Esophagus muscularis mucosa (tissue), 4 donors: Measurements from ENCODE around the gene SBDS. TPM values are rescaled to one million over a fixed set of nuclear protein-coding genes. Genes with fewer than 3 reads are reported as not detected.
A peak's percentile ranks its signal among the peaks of the same experiment; 100 is the strongest.
"Not testable (repeated sequence)": the region's sequence is repeated elsewhere in the genome, so short reads cannot be mapped to it uniquely, and the experiment has no call there.

Experiments
- DNase-seq: peaks from one replicate; pipeline ENCODE4 v3.0.0-alpha.2; 2017; ENCODE audit errors: extremely low spot score
- H3K27ac ChIP-seq, 4 donors: fragments of 200-600 bp; sonication (generic); replicated peaks in 1 of 4; 1 replicate in 3 of 4; 2 replicates in 1 of 4; pipeline ENCODE4 v1.5.1; 2016 to 2019; ENCODE audit warnings: mild to moderate bottlenecking in 1 of 4
- H3K27me3 ChIP-seq, 4 donors: fragments of 200-600 bp; sonication (generic); one replicate each; pipeline versions ENCODE4 v1.5.1 to v1.6.0; 2016 to 2019
- H3K36me3 ChIP-seq, 4 donors: fragments of 200-600 bp; sonication (generic); one replicate each; pipeline ENCODE4 v1.5.1; 2016 to 2019
- H3K4me1 ChIP-seq, 4 donors: fragments of 200-600 bp; sonication (generic); one replicate each; pipeline ENCODE4 v1.5.1; 2016 to 2019
- H3K4me3 ChIP-seq, 4 donors: fragments of 200-600 bp; sonication (generic); 1 replicate in 2 of 4; 2 replicates in 2 of 4; pipeline ENCODE4 v1.5.1; 2016 to 2019; ENCODE audit warnings: mild to moderate bottlenecking in 4 of 4, moderate library complexity in 1 of 4
- H3K9me3 ChIP-seq, 4 donors: fragments of 200-600 bp; sonication (generic); 1 replicate in 3 of 4; 2 replicates in 1 of 4; pipeline ENCODE4 v1.5.1; 2016 to 2019
- EP300 ChIP-seq: sonication (generic); formaldehyde crosslinking; IDR thresholded peaks from one replicate; pipeline ENCODE4 v1.6.1; 2017; ENCODE audit warnings: antibody characterized with exemption
- POLR2AphosphoS5 ChIP-seq, 2 donors: sonication (generic); formaldehyde crosslinking; IDR thresholded peaks; one replicate each; pipeline ENCODE4 v1.6.1; 2017; ENCODE audit warnings: antibody characterized with exemption in 2 of 2
- WGBS: methylation state at CpG from one replicate; pipeline ENCODE4 v1.1.5; 2018; 5-methylcytosine and 5-hydroxymethylcytosine counted together
- intact Hi-C: fragments of 100-400 bp; cut with DNase I; formaldehyde crosslinking; loops from one replicate; pipeline ENCODE4 v1.15.1; 2023
- total RNA-seq, 4 donors: library from RNA; depleted of rRNA; stranded (reverse); fragments of >200 nt; gene quantifications; one replicate each; pipeline versions ENCODE4 v1.1.0 to v1.2.1, GENCODE V29; 2016
- TF ChIP-seq, protein P1 (sequence below), 3 experiments: fragments of 200-600 bp in 2 of 3; fragments of 450-650 bp in 1 of 3; sonication (generic) in 2 of 3; IDR thresholded peaks; one replicate each; pipeline ENCODE4 v1.5.1; 2017 to 2019; ENCODE audit warnings: antibody characterized with exemption in 3 of 3, mild to moderate bottlenecking in 2 of 3, moderate library complexity in 1 of 3

Gene SBDS
- total RNA-seq, 4 donors from 2014 or later = 198 to 293 (median 264) TPM

DNA sequence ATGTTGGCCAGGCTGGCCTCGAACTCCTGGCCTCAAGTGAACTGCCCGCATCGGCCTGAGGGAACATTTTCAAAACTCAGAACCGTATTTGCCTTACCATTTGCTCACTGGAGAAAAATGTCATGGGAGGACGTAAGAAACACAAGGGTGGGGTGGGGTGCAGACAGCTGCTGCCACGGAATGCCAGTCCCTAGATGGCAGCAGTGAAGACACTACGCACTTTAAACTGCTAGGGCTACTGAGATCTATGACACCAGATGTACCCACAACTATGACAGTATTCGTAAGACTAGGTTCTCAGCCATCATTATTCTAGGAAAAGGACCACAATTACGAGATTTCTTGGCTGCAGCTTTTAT lies 716 bp downstream of the SBDS start:
- Histone ChIP-seq H3K4me1 (peaks cover 30 to 41% (median 39%) of the 10 kb centered on the region in 4 donors), H3K27ac (peak overlapping the region; percentile 98 to 100 (median 99)), H3K36me3 (peaks cover 36 to 56% (median 48%) of the 10 kb centered on the region in 4 donors), H3K4me3 (peak overlapping the region; percentile 84 to 95 (median 86))
- H3K27me3 ChIP-seq, DNase-seq, H3K9me3 ChIP-seq, intact Hi-C loops: not testable (repeated sequence)
- 0% methylated on average over 9 of the region's 9 CpGs for WGBS
- TF ChIP-seq, protein P1, sequence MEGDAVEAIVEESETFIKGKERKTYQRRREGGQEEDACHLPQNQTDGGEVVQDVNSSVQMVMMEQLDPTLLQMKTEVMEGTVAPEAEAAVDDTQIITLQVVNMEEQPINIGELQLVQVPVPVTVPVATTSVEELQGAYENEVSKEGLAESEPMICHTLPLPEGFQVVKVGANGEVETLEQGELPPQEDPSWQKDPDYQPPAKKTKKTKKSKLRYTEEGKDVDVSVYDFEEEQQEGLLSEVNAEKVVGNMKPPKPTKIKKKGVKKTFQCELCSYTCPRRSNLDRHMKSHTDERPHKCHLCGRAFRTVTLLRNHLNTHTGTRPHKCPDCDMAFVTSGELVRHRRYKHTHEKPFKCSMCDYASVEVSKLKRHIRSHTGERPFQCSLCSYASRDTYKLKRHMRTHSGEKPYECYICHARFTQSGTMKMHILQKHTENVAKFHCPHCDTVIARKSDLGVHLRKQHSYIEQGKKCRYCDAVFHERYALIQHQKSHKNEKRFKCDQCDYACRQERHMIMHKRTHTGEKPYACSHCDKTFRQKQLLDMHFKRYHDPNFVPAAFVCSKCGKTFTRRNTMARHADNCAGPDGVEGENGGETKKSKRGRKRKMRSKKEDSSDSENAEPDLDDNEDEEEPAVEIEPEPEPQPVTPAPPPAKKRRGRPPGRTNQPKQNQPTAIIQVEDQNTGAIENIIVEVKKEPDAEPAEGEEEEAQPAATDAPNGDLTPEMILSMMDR (IDR thresholded peaks at IDR 0.05) = peak in 2 of 3 experiments; percentile 18 to 37
- TF ChIP-seq POLR2AphosphoS5 (IDR thresholded peaks at IDR 0.05) = peak; percentile 67 to 79
- TF ChIP-seq EP300 = peak; percentile 66

DNA sequence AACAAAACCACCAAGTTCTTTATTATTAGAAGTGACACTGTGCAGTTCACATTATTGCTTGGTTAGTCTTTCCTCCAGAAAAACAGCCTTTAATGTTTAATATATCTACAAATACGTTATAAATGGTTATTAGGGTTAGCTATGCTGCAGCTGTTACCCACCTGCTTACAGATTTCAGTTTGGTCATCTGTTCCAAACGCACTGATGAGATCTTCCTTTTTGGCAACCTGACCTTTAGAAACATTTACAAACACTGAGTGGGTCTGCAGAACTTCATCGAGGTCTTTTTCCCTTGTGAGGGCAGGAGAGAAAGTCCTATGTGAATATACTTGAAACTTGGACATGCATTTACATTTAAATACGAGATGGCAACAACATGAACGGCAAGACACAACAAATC lies 1.3 kb downstream of the SBDS start:
- H3K36me3 ChIP-seq = peaks cover 42 to 55% (median 49%) of the 10 kb centered on the region in 4 donors
- WGBS = 16% methylated on average over 4 of the region's 5 CpGs
- intact Hi-C loops = not testable (repeated sequence)

DNA sequence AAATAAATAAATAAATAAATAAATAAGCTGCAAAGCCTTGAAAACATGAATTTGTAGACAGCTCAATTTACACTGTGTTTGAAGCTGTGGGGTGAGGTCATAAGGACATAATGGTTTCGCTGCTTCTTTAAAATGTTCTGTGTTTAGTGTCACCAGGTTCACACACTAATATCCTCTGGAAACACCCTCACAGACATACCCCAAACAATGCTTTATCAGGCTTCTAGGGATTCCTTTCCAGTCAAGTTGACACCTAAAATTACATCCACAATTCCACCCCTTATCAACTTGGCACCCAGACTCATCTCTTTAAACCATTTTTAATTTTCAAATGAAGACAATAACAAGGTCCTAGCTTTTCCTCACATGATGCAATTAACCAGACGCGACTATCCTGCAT lies 5.8 kb downstream of the SBDS start:
- WGBS = 100% methylated on average over 1 of the region's 3 CpGs
- intact Hi-C loops = loop anchor here (10.0 kb wide), 1 partner anchor 145 kb away; no protein-coding TSS in a partner anchor

More for the DNA sequence above, 1.3 kb downstream of the SBDS start:
- H3K27me3 ChIP-seq, DNase-seq, H3K9me3 ChIP-seq: not testable (repeated sequence)
- H3K4me1 ChIP-seq = peaks cover 30 to 41% (median 39%) of the 10 kb centered on the region in 4 donors
- H3K4me3 ChIP-seq = peak overlapping the region; percentile 84 to 95 (median 86)
- peak overlapping the region; percentile 98 to 100 (median 99) for H3K27ac ChIP-seq

DNA sequence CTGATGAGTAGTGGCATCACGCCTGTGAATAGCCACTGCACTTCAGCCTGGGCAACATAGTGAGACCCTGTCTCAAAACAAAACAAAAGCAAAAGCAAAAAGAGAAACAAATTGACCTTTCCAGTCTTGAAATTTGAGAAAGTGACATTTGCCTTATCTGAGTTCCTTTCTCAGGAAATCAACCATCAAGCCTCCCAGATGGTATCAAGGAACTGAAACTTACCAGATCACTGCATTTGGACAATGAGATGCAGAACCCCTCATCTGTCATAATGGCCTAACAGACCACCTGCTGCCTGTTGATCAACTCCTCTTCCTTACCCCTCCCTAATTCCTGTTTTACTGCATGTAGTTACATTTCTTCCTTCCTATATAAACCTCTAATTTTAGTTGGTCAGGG lies 15.1 kb downstream of the SBDS start:
- not testable (repeated sequence) for H3K27me3 ChIP-seq, DNase-seq, H3K4me3 ChIP-seq, H3K36me3 ChIP-seq, H3K27ac ChIP-seq, H3K4me1 ChIP-seq
- intact Hi-C loops = loop anchor here (10.0 kb wide), 1 partner anchor 136 kb away; no protein-coding TSS in a partner anchor
- 85% methylated on average over 1 of the region's 1 CpG for WGBS
- H3K9me3 ChIP-seq = peaks cover 0 to 13% (median 0%) of the 10 kb centered on the region in 4 donors

More for the DNA sequence above, 5.8 kb downstream of the SBDS start:
- H3K27me3 ChIP-seq, H3K4me3 ChIP-seq, DNase-seq, H3K27ac ChIP-seq, H3K9me3 ChIP-seq: not testable (repeated sequence)
- Histone ChIP-seq H3K4me1 (peaks cover 23 to 31% (median 28%) of the 10 kb centered on the region in 4 donors), H3K36me3 (peaks cover 70 to 79% (median 72%) of the 10 kb centered on the region in 4 donors)

DNA sequence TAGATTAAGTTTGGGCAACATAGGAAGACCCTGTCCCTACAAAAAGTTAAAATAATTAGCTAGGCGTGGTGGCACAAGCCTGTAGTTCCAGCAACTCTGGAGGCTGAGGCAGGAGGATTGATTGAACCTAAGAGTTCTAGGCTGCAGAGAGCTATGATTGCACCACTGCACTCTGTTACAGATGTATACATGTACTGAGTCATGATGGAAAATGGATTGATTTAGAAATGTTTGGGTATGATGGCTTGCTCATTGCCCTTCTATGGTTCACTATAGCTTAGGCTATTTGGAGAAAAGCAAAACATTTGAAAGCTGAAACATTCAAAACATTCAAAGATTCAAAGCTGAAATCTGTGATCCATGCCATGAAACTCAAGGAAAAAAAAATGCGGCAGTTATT lies 16.4 kb downstream of the SBDS start:
- H3K4me3 ChIP-seq, DNase-seq, intact Hi-C loops, H3K4me1 ChIP-seq, H3K36me3 ChIP-seq, H3K27me3 ChIP-seq: not testable (repeated sequence)
- Histone ChIP-seq H3K27ac (peak overlapping the region in 1 of 4 donors; percentile 27), H3K9me3 (peaks cover 0 to 13% (median 0%) of the 10 kb centered on the region in 4 donors)
- 88% methylated on average over 2 of the region's 2 CpGs for WGBS

DNA sequence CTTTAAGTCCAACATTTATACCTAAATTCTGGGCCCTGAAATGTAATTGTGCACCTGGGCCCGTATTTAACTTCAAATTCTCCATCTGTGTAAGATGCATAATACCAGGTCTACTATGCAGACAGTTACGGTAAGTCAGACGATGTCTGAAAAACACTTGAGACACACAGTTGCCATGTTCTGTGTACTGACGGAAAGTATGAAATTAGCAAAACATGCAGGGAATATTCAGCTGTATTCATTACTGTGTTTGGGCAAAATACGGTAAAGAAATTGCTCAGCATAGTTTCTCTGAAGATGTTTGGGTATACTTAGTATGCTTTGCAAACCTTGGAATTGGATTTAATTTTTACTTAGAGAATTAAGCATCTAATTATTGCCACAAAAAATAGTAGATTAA lies 17.1 kb downstream of the SBDS start:
- intact Hi-C loops, H3K4me1 ChIP-seq, H3K27ac ChIP-seq, DNase-seq, H3K36me3 ChIP-seq, H3K4me3 ChIP-seq, H3K27me3 ChIP-seq: not testable (repeated sequence)
- WGBS = 97% methylated on average over 3 of the region's 5 CpGs
- peaks cover 0 to 13% (median 0%) of the 10 kb centered on the region in 4 donors for H3K9me3 ChIP-seq

DNA sequence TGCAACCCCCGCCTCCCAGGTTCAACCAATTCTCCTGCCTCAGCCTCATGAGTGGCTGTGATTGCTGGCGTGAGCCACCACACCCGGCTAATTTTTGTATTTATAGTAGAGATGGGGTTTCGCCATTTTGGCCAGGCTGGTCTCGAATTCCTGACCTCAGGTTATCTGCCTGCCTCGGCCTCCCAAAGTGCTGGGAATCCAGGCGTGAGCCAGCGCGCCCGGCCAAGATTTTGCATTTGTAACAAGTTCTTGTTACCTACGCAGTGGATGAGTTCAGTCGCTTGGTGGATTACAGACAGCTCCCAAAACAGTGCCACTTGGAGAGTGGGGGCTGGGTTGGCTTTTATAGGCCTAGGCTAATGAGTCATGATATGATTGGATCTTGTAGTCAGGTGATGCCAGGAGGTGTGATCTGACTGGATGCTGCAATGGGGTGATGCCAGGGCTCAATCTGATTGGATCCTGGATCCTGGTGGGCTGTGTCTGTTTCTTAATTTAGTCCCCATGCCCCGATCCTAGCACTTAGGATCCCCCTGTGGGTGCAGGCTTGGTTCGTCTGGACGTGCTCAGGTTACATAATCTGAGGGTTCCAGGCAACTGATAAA lies 20.3 kb downstream of the SBDS start:
- peaks cover 0 to 7% (median 0%) of the 10 kb centered on the region in 4 donors for H3K9me3 ChIP-seq
- no peaks in the 10 kb centered on the region for H3K27me3 ChIP-seq
- H3K36me3 ChIP-seq = no peaks in the 10 kb centered on the region
- TF ChIP-seq, protein P1 (IDR thresholded peaks at IDR 0.05) = no peak
- WGBS = 97% methylated on average over 15 of the region's 15 CpGs
- H3K4me3 ChIP-seq = no peak overlapping the region
- H3K4me1 ChIP-seq = no peaks in the 10 kb centered on the region
- H3K27ac ChIP-seq = no peak overlapping the region
- no peak for DNase-seq
- intact Hi-C loops = no loop called here
